GM18502 (cell line): Measurements from ENCODE around the gene SIDT2.

ENCODE experiments used
- ATAC-seq: cut with Tn5 transposase; IDR thresholded peaks from one replicate; pipeline ENCODE4 v1.9.1; 2021; ENCODE audit warnings: mild to moderate bottlenecking; ENCODE audit not compliant: unreplicated experiment, poor library complexity

SIDT2 gene

GRCh38 chr11:117232092-117232878, 53.7 kb downstream of the SIDT2 start, which contains the start of gene RNF214:
RNF214 (plus strand) TSS chr11:117232671; CDS start chr11:117234273, 1,602 bp downstream.
- peak; percentile 77 for ATAC-seq

- no peak for ATAC-seq
Observed at GRCh38 chr11:117232911-117233409, 54.4 kb downstream of the SIDT2 start.

GRCh38 chr11:117238221-117238620, 59.7 kb downstream of the SIDT2 start:
- ATAC-seq: no peak

GRCh38 chr11:117239295-117239694, 60.8 kb downstream of the SIDT2 start:
- ATAC-seq: no peak
